Stimulated activated memory B cell treated with anti-CD40 and anti-IgM and Interleukin-4, amounts not matched to agents 10 μg/mL and 1 μg/mL and 100 μg/mL, for 72 hours (primary cell): ENCODE measurements around the gene MAST4.
A peak's percentile ranks its signal among the peaks of the same experiment; 100 is the strongest.
"Not testable (repeated sequence)": the region's sequence is repeated elsewhere in the genome, so short reads cannot be mapped to it uniquely, and the experiment has no call there.

Experiments
- ATAC-seq: fragments of 150-1000 bp; cut with Tn5 transposase; 2 replicates; pipeline ENCODE4 v1.10.0; 2021
- H3K27ac Mint-ChIP-seq: one replicate; pipeline ENCODE4 v1.8.0; 2022; ENCODE audit warnings: mild to moderate bottlenecking, mixed read lengths
- H3K27me3 Mint-ChIP-seq: one replicate; pipeline ENCODE4 v1.8.0; 2022; ENCODE audit warnings: mixed read lengths
- H3K36me3 Mint-ChIP-seq: one replicate; pipeline ENCODE4 v1.8.0; 2022; ENCODE audit warnings: mixed read lengths
- H3K4me1 Mint-ChIP-seq: one replicate; pipeline ENCODE4 v1.8.0; 2022; ENCODE audit warnings: mixed read lengths
- H3K4me3 Mint-ChIP-seq: one replicate; pipeline ENCODE4 v1.8.0; 2022; ENCODE audit warnings: mild to moderate bottlenecking, moderate library complexity, mixed read lengths
- H3K9me3 Mint-ChIP-seq: one replicate; pipeline ENCODE4 v1.8.0; 2022; ENCODE audit warnings: mixed read lengths

The MAST4 gene

GRCh38 chr5:66752668-66753067 lies 156.5 kb downstream of the MAST4 start:
- not testable (repeated sequence) for ATAC-seq, H3K4me3 Mint-ChIP-seq, H3K9me3 Mint-ChIP-seq, H3K27ac Mint-ChIP-seq, H3K36me3 Mint-ChIP-seq
- Mint-ChIP-seq H3K4me1 (peaks cover 11% of the 10 kb centered on the region), H3K27me3 (peaks cover 12% of the 10 kb centered on the region)

- Mint-ChIP-seq H3K9me3 (no peaks in the 10 kb centered on the region), H3K27ac (peak overlapping the region; percentile 71), H3K4me3 (no peak overlapping the region), H3K4me1 (peaks cover 24% of the 10 kb centered on the region), H3K36me3 (no peaks in the 10 kb centered on the region), H3K27me3 (peaks cover 7% of the 10 kb centered on the region)
- no peak for ATAC-seq
Measured at GRCh38 chr5:66757219-66757833, 161.1 kb downstream of the MAST4 start.

GRCh38 chr5:66757834-66758371 lies 161.7 kb downstream of the MAST4 start:
- no peak overlapping the region for H3K4me3 Mint-ChIP-seq

GRCh38 chr5:66769030-66769733 lies 173.0 kb downstream of the MAST4 start:
- Mint-ChIP-seq H3K4me3 (no peak overlapping the region), H3K36me3 (no peaks in the 10 kb centered on the region), H3K4me1 (no peaks in the 10 kb centered on the region), H3K9me3 (no peaks in the 10 kb centered on the region), H3K27ac (no peak overlapping the region), H3K27me3 (no peaks in the 10 kb centered on the region)
- ATAC-seq = no peak

More at GRCh38 chr5:66757834-66758371, 161.7 kb downstream of the MAST4 start:
- no peaks in the 10 kb centered on the region for H3K9me3 Mint-ChIP-seq
- peaks cover 24% of the 10 kb centered on the region for H3K4me1 Mint-ChIP-seq
- H3K36me3 Mint-ChIP-seq = no peaks in the 10 kb centered on the region
- peaks cover 7% of the 10 kb centered on the region for H3K27me3 Mint-ChIP-seq
- no peak for ATAC-seq
- H3K27ac Mint-ChIP-seq = peak overlapping the region; percentile 71

GRCh38 chr5:66769839-66770617 lies 173.8 kb downstream of the MAST4 start:
- no peaks in the 10 kb centered on the region for H3K36me3 Mint-ChIP-seq
- no peaks in the 10 kb centered on the region for H3K9me3 Mint-ChIP-seq
- no peaks in the 10 kb centered on the region for H3K27me3 Mint-ChIP-seq
- no peak overlapping the region for H3K27ac Mint-ChIP-seq
- H3K4me1 Mint-ChIP-seq = no peaks in the 10 kb centered on the region
- no peak overlapping the region for H3K4me3 Mint-ChIP-seq
- ATAC-seq = no peak

- H3K36me3 Mint-ChIP-seq = peaks cover 26% of the 10 kb centered on the region
- no peak overlapping the region for H3K4me3 Mint-ChIP-seq
- H3K27me3 Mint-ChIP-seq = no peaks in the 10 kb centered on the region
- H3K9me3 Mint-ChIP-seq = no peaks in the 10 kb centered on the region
- H3K4me1 Mint-ChIP-seq = no peaks in the 10 kb centered on the region
- no peak overlapping the region for H3K27ac Mint-ChIP-seq
- ATAC-seq = no peak
Measured at GRCh38 chr5:66777868-66778267, 181.7 kb downstream of the MAST4 start.

- Mint-ChIP-seq H3K9me3 (no peaks in the 10 kb centered on the region), H3K27me3 (no peaks in the 10 kb centered on the region), H3K4me1 (no peaks in the 10 kb centered on the region), H3K27ac (no peak overlapping the region), H3K4me3 (no peak overlapping the region), H3K36me3 (peaks cover 26% of the 10 kb centered on the region)
- ATAC-seq = no peak
Measured at GRCh38 chr5:66779528-66779927, 183.3 kb downstream of the MAST4 start.

GRCh38 chr5:66788556-66788955 lies 192.4 kb downstream of the MAST4 start:
- no peak for ATAC-seq
- Mint-ChIP-seq H3K9me3 (no peaks in the 10 kb centered on the region), H3K27me3 (no peaks in the 10 kb centered on the region), H3K4me1 (no peaks in the 10 kb centered on the region), H3K36me3 (peaks cover 23% of the 10 kb centered on the region), H3K27ac (no peak overlapping the region), H3K4me3 (no peak overlapping the region)

- ATAC-seq = no peak
- no peaks in the 10 kb centered on the region for H3K27me3 Mint-ChIP-seq
- H3K4me1 Mint-ChIP-seq = no peaks in the 10 kb centered on the region
- H3K27ac Mint-ChIP-seq = no peak overlapping the region
- no peaks in the 10 kb centered on the region for H3K9me3 Mint-ChIP-seq
- H3K36me3 Mint-ChIP-seq = peaks cover 23% of the 10 kb centered on the region
- H3K4me3 Mint-ChIP-seq = no peak overlapping the region
Measured at GRCh38 chr5:66789434-66789833, 193.2 kb downstream of the MAST4 start.

- Mint-ChIP-seq H3K27me3 (no peaks in the 10 kb centered on the region), H3K27ac (no peak overlapping the region), H3K36me3 (peaks cover 23% of the 10 kb centered on the region), H3K9me3 (no peaks in the 10 kb centered on the region), H3K4me1 (no peaks in the 10 kb centered on the region), H3K4me3 (no peak overlapping the region)
- ATAC-seq = no peak
Measured at GRCh38 chr5:66793049-66793448, 196.9 kb downstream of the MAST4 start.

GRCh38 chr5:66795682-66796081 lies 199.5 kb downstream of the MAST4 start:
- H3K36me3 Mint-ChIP-seq = peaks cover 21% of the 10 kb centered on the region
- no peak overlapping the region for H3K27ac Mint-ChIP-seq
- H3K27me3 Mint-ChIP-seq = no peaks in the 10 kb centered on the region
- no peaks in the 10 kb centered on the region for H3K4me1 Mint-ChIP-seq
- no peak overlapping the region for H3K4me3 Mint-ChIP-seq
- H3K9me3 Mint-ChIP-seq = no peaks in the 10 kb centered on the region
- ATAC-seq = no peak

GRCh38 chr5:66796305-66797292 lies 200.4 kb downstream of the MAST4 start:
- H3K27me3 Mint-ChIP-seq = no peaks in the 10 kb centered on the region
- no peak for ATAC-seq
- no peaks in the 10 kb centered on the region for H3K4me1 Mint-ChIP-seq
- peaks cover 21% of the 10 kb centered on the region for H3K36me3 Mint-ChIP-seq
- H3K4me3 Mint-ChIP-seq = no peak overlapping the region
- H3K27ac Mint-ChIP-seq = no peak overlapping the region
- H3K9me3 Mint-ChIP-seq = no peaks in the 10 kb centered on the region

- H3K36me3 Mint-ChIP-seq = peaks cover 13% of the 10 kb centered on the region
- H3K27ac Mint-ChIP-seq = no peak overlapping the region
- no peak for ATAC-seq
- no peaks in the 10 kb centered on the region for H3K27me3 Mint-ChIP-seq
- H3K4me3 Mint-ChIP-seq = no peak overlapping the region
- H3K9me3 Mint-ChIP-seq = no peaks in the 10 kb centered on the region
- no peaks in the 10 kb centered on the region for H3K4me1 Mint-ChIP-seq
Measured at GRCh38 chr5:66802941-66803340, 206.7 kb downstream of the MAST4 start.

- H3K27ac Mint-ChIP-seq = no peak overlapping the region
- no peak overlapping the region for H3K4me3 Mint-ChIP-seq
- H3K4me1 Mint-ChIP-seq = peaks cover 10% of the 10 kb centered on the region
- peak; percentile 68 for ATAC-seq
- H3K27me3 Mint-ChIP-seq = no peaks in the 10 kb centered on the region
- H3K9me3 Mint-ChIP-seq = no peaks in the 10 kb centered on the region
- H3K36me3 Mint-ChIP-seq = peaks cover 6% of the 10 kb centered on the region
Measured at GRCh38 chr5:66805514-66806430, 209.6 kb downstream of the MAST4 start.
